GM23248 (cell line): ENCODE measurements around the gene PRAMEF2. TPM values are rescaled to one million over a fixed set of nuclear protein-coding genes. Genes with fewer than 3 reads are reported as not detected.
"Not testable (repeated sequence)": the region's sequence is repeated elsewhere in the genome, so short reads cannot be mapped to it uniquely, and the experiment has no call there.

Experiments
- DNase-seq: peaks from one replicate; pipeline ENCODE4 v3.0.0-alpha.2; 2015
- H2AFZ ChIP-seq: fragments of 200-600 bp; sonication (generic); 2 replicates; pipeline ENCODE4 v1.6.1; 2016; ENCODE audit warnings: antibody characterized with exemption
- H3F3A ChIP-seq: fragments of 200-600 bp; sonication (generic); 2 replicates; pipeline ENCODE4 v1.6.1; 2016; ENCODE audit warnings: mild to moderate bottlenecking, antibody characterized with exemption, mixed run types; ENCODE audit not compliant: insufficient read depth
- H3K27ac ChIP-seq: fragments of 200-600 bp; sonication (generic); 2 replicates; pipeline ENCODE4 v1.5.1; 2016; ENCODE audit warnings: mild to moderate bottlenecking
- H3K27me3 ChIP-seq: fragments of 200-600 bp; sonication (generic); replicated peaks from 2 replicates; pipeline ENCODE4 v1.6.1; 2016; ENCODE audit warnings: mild to moderate bottlenecking; ENCODE audit not compliant: insufficient read depth
- H3K36me3 ChIP-seq: fragments of 200-600 bp; sonication (generic); 2 replicates; pipeline ENCODE4 v1.6.1; 2016; ENCODE audit warnings: low read depth, mild to moderate bottlenecking
- H3K4me1 ChIP-seq: fragments of 200-600 bp; sonication (generic); 2 replicates; pipeline ENCODE4 v1.6.1; 2016; ENCODE audit warnings: mild to moderate bottlenecking; ENCODE audit not compliant: insufficient read depth
- H3K4me2 ChIP-seq: fragments of 200-600 bp; sonication (generic); one replicate; pipeline ENCODE4 v1.6.1; 2016; ENCODE audit warnings: mild to moderate bottlenecking; ENCODE audit not compliant: unreplicated experiment
- H3K4me3 ChIP-seq: fragments of 200-600 bp; sonication (generic); 2 replicates; pipeline ENCODE4 v1.5.1; 2016; ENCODE audit warnings: mild to moderate bottlenecking
- H3K79me2 ChIP-seq: fragments of 200-600 bp; sonication (generic); 2 replicates; pipeline ENCODE4 v1.6.1; 2016; ENCODE audit warnings: mild to moderate bottlenecking; ENCODE audit not compliant: insufficient read depth
- H3K9ac ChIP-seq: fragments of 200-600 bp; sonication (generic); 2 replicates; pipeline ENCODE4 v1.6.1; 2016; ENCODE audit warnings: mild to moderate bottlenecking
- H3K9me2 ChIP-seq: fragments of 200-600 bp; sonication (generic); 2 replicates; pipeline ENCODE4 v1.6.1; 2016; ENCODE audit warnings: mixed run types, mild to moderate bottlenecking, moderate library complexity; ENCODE audit not compliant: insufficient read depth
- H3K9me3 ChIP-seq: fragments of 200-600 bp; sonication (generic); one replicate; pipeline ENCODE4 v1.6.1; 2017; ENCODE audit warnings: low read depth
- H4K20me1 ChIP-seq: fragments of 200-600 bp; sonication (generic); 2 replicates; pipeline ENCODE4 v1.6.0; 2016; ENCODE audit not compliant: insufficient read depth
- WGBS, 2 experiments: methylation state at CpG; one replicate each; pipeline ENCODE4 v1.1.6; 2015 to 2017; ENCODE audit warnings: low lambda C conversion rate in 2 of 2, low coverage in 1 of 2; ENCODE audit errors: missing lambda C conversion rate in 2 of 2; 5-methylcytosine and 5-hydroxymethylcytosine counted together
- in situ Hi-C: fragments of 300-500 bp; cut with MboI; formaldehyde crosslinking; loops from 2 replicates; pipeline ENCODE4 v1.15.0; 2020
- polyA plus RNA-seq: library from polyadenylated mRNA; unstranded; fragments of >200 nt; fragmentation: Nextera tagmentation; extraction: Ambion mirVana; gene quantifications from 2 replicates; pipeline ENCODE4 v1.2.1, GENCODE V29; 2016
- total RNA-seq: library from RNA; depleted of rRNA; stranded (reverse); fragments of >200 nt; shearing (Covaris generic); gene quantifications from 2 replicates; pipeline ENCODE4 v1.2.3, GENCODE V29; 2014; rRNA removed

The PRAMEF2 gene
- total and polyA plus RNA-seq, 2 experiments from 2014 or later: not detected

DNA sequence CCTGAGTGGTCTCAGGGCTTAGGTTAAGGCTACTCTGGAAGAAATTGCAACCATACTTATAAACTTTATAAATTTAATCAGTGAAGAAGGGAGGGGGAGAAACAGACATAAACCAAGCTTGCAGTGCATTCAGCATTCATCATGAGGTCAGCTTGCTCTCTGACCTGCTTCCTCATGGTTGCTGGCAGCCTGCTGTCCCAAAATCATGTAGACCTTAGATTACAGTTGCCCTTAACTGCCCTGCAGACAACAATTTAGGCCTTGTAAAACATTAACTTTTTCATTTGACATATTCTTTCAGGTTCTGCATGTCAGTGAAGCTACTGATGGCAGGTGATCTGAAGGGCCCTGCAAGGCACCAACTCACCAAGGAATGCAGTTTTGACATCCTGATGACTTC lies 42.3 kb downstream of the PRAMEF2 start:
- H3K27me3 ChIP-seq, H3K79me2 ChIP-seq, in situ Hi-C loops, H3K27ac ChIP-seq, H3K9me2 ChIP-seq, H3K9ac ChIP-seq, H3K4me1 ChIP-seq, H3K36me3 ChIP-seq, DNase-seq, H3K9me3 ChIP-seq, H2AFZ ChIP-seq, H3F3A ChIP-seq, H4K20me1 ChIP-seq, H3K4me3 ChIP-seq, H3K4me2 ChIP-seq: not testable (repeated sequence)

DNA sequence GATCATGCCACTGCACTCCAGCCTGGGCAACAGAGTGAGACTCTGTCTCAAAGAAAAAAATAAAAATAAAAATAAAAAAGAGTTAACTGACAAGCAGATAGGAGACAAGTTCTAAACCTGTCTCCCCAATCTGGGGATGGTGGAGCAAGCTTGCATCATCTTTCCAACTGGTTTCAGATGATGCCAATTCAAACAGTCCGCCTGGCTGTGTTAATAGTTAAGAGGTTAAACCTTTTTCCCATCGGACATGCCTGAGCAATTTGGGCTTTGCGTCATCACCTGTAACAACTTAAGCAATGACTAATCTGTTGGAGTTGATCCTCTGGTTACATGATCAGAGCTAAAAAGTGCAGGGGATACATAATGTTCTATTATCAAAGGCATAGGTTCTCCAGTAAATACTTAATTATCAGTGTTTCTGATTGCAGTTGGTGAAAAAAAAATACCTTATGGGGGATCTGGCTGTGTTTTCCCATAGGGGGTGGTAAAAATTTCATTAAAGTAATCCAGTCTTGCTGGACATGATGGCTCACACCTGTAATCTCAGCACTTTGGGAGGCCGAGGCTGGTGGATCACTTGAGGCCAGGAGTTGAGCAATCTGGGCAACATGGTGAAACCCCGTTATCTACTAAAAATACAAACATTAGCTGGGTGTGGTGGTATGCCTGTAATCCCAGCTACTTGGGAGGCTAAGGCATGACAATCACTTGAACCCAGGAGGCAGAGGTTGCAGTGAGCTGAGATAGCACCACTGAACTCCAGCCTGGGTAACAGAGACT lies 47.1 kb downstream of the PRAMEF2 start:
- H4K20me1 ChIP-seq, H3K9me3 ChIP-seq, H3K27ac ChIP-seq, H2AFZ ChIP-seq, H3K9ac ChIP-seq, in situ Hi-C loops, H3K79me2 ChIP-seq, DNase-seq, H3F3A ChIP-seq, H3K9me2 ChIP-seq, H3K4me3 ChIP-seq, H3K4me2 ChIP-seq, H3K36me3 ChIP-seq, H3K27me3 ChIP-seq, H3K4me1 ChIP-seq: not testable (repeated sequence)
- WGBS, 2 experiments: 35 to 39% methylated on average over 4 of the region's 5 CpGs

Other genes with a start within 250 kb of the PRAMEF2 start
- gene DHRS3, start 238.9 kb upstream of the PRAMEF2 start, total RNA-seq: 53.1 and 55.2 TPM in 2 replicates
- 120 and 123 TPM in 2 replicates for gene DHRS3, start 238.9 kb upstream of the PRAMEF2 start, polyA plus RNA-seq
- gene AADACL4, start 213.0 kb upstream of the PRAMEF2 start, total RNA-seq: not detected in 2 replicates
- not detected in 2 replicates for gene AADACL4, start 213.0 kb upstream of the PRAMEF2 start, polyA plus RNA-seq
- not detected in 2 replicates for gene AADACL3, start 141.0 kb upstream of the PRAMEF2 start, total RNA-seq
- gene AADACL3, start 141.0 kb upstream of the PRAMEF2 start, polyA plus RNA-seq: not detected in 2 replicates
- not detected in 2 replicates for gene CFAP107, start 110.9 kb upstream of the PRAMEF2 start, total RNA-seq
- gene CFAP107, start 110.9 kb upstream of the PRAMEF2 start, polyA plus RNA-seq: not detected in 2 replicates
- gene PRAMEF12, start 83.3 kb upstream of the PRAMEF2 start, total RNA-seq: not detected in 2 replicates
- gene PRAMEF12, start 83.3 kb upstream of the PRAMEF2 start, polyA plus RNA-seq: not detected in 2 replicates
- not detected in 2 replicates for gene PRAMEF1, start 65.7 kb upstream of the PRAMEF2 start, total RNA-seq
- not detected in 2 replicates for gene PRAMEF1, start 65.7 kb upstream of the PRAMEF2 start, polyA plus RNA-seq
- not detected in 2 replicates for gene PRAMEF11, start 25.7 kb upstream of the PRAMEF2 start, total RNA-seq
- not detected in 2 replicates for gene PRAMEF11, start 25.7 kb upstream of the PRAMEF2 start, polyA plus RNA-seq
- not detected in 2 replicates for gene HNRNPCL1, start 8.4 kb upstream of the PRAMEF2 start, total RNA-seq
- gene HNRNPCL1, start 8.4 kb upstream of the PRAMEF2 start, polyA plus RNA-seq: not detected in 2 replicates
- gene PRAMEF4, start 29.1 kb downstream of the PRAMEF2 start, total RNA-seq: not detected in 2 replicates
- not detected in 2 replicates for gene PRAMEF4, start 29.1 kb downstream of the PRAMEF2 start, polyA plus RNA-seq
- gene PRAMEF10, start 41.2 kb downstream of the PRAMEF2 start, total RNA-seq: not detected in 2 replicates
- gene PRAMEF10, start 41.2 kb downstream of the PRAMEF2 start, polyA plus RNA-seq: not detected in 2 replicates
- not detected in 2 replicates for gene PRAMEF7, start 59.5 kb downstream of the PRAMEF2 start, total RNA-seq
- not detected in 2 replicates for gene PRAMEF7, start 59.5 kb downstream of the PRAMEF2 start, polyA plus RNA-seq
- gene PRAMEF6, start 90.5 kb downstream of the PRAMEF2 start, total RNA-seq: not detected in 2 replicates
- not detected in 2 replicates for gene PRAMEF6, start 90.5 kb downstream of the PRAMEF2 start, polyA plus RNA-seq
- gene PRAMEF27, start 199.5 kb downstream of the PRAMEF2 start, total RNA-seq: not detected in 2 replicates
- not detected in 2 replicates for gene PRAMEF27, start 199.5 kb downstream of the PRAMEF2 start, polyA plus RNA-seq
- not detected in 2 replicates for gene HNRNPCL3, start 203.7 kb downstream of the PRAMEF2 start, total RNA-seq
- gene HNRNPCL3, start 203.7 kb downstream of the PRAMEF2 start, polyA plus RNA-seq: not detected in 2 replicates
- gene PRAMEF25, start 213.7 kb downstream of the PRAMEF2 start, total RNA-seq: not detected in 2 replicates
- not detected in 2 replicates for gene PRAMEF25, start 213.7 kb downstream of the PRAMEF2 start, polyA plus RNA-seq